Breast epithelium (tissue), 4 donors: Measurements from ENCODE around the gene EPN2. TPM values are rescaled to one million over a fixed set of nuclear protein-coding genes. Genes with fewer than 3 reads are reported as not detected.
A peak's percentile ranks its signal among the peaks of the same experiment; 100 is the strongest.

Experiments
- DNase-seq, 2 donors: peaks; one replicate each; pipeline ENCODE4 v3.0.0-alpha.2; 2019; ENCODE audit warnings: low spot score in 2 of 2
- H3K27ac ChIP-seq, 2 donors: fragments of 200-600 bp; sonication (generic) in 1 of 2; one replicate each; pipeline ENCODE4 v1.5.1; 2016 to 2019; ENCODE audit warnings: mild to moderate bottlenecking in 1 of 2
- H3K27me3 ChIP-seq, 2 donors: fragments of 200-600 bp; sonication (generic) in 1 of 2; one replicate each; pipeline versions ENCODE4 v1.5.1 to v1.6.0; 2017 to 2019; ENCODE audit warnings: control low read depth in 1 of 2, mild to moderate bottlenecking in 1 of 2
- H3K36me3 ChIP-seq: fragments of 200-600 bp; one replicate; pipeline ENCODE4 v1.5.1; 2019
- H3K4me1 ChIP-seq, 2 donors: fragments of 200-600 bp; sonication (generic); one replicate each; pipeline ENCODE4 v1.5.1; 2016 to 2019; ENCODE audit warnings: control low read depth in 1 of 2
- H3K4me3 ChIP-seq, 3 donors: fragments of 200-600 bp; sonication (generic); 1 replicate in 2 of 3; 2 replicates in 1 of 3; pipeline ENCODE4 v1.5.1; 2016 to 2019; ENCODE audit warnings: mild to moderate bottlenecking in 3 of 3, moderate library complexity in 2 of 3
- H3K9me3 ChIP-seq, 2 donors: fragments of 200-600 bp; sonication (generic) in 1 of 2; one replicate each; pipeline ENCODE4 v1.5.1; 2016 to 2019; ENCODE audit warnings: control low read depth in 1 of 2
- POLR2A ChIP-seq: fragments of 450-650 bp; IDR thresholded peaks from one replicate; pipeline ENCODE4 v1.6.1; 2016; ENCODE audit warnings: antibody characterized with exemption, mild to moderate bottlenecking, moderate library complexity
- POLR2AphosphoS5 ChIP-seq, 3 donors: sonication (generic); formaldehyde crosslinking; IDR thresholded peaks; one replicate each; pipeline ENCODE4 v1.6.1; 2017; ENCODE audit warnings: antibody characterized with exemption in 3 of 3
- intact Hi-C: fragments of 100-400 bp; cut with DNase I; formaldehyde crosslinking; loops from one replicate; pipeline ENCODE4 v1.15.1; 2023; ENCODE audit warnings: low total_unique reads
- total RNA-seq, 3 donors: library from RNA; depleted of rRNA; stranded (reverse); fragments of >200 nt; gene quantifications; one replicate each; pipeline ENCODE4 v1.1.0, GENCODE V29; 2016
- TF ChIP-seq, protein P1 (sequence below), 3 donors: fragments of 450-650 bp; IDR thresholded peaks; one replicate each; pipeline ENCODE4 v1.5.1; 2016 to 2017; ENCODE audit warnings: antibody characterized with exemption in 3 of 3, mild to moderate bottlenecking in 3 of 3, moderate library complexity in 3 of 3

EPN2 gene
- total RNA-seq, 3 donors from 2014 or later = 26.6 to 36.7 (median 30.6) TPM

DNA sequence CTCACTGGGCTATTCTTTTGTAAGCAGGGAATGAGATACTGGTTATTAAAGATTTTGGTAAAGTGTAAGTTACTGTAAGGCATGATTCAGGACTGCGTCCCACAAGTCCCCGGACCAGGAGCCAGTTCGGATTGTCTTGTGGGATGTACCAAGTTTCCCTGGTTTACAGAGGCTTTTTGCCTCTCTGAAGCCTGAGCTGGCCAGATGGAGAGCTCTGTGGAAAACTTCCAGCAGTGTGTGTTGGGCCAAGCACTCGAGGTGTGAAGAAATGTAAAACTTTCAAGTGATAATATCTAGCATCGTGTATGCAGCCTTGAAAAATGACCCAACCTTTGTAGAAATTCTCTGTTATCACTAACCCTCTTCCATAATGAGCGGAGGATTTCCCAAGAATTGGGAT, 2.4 kb downstream of the EPN2 start:
- TF ChIP-seq POLR2AphosphoS5 (IDR thresholded peaks at IDR 0.05) = no peak
- TF ChIP-seq POLR2A = no peak
- TF ChIP-seq, protein P1, sequence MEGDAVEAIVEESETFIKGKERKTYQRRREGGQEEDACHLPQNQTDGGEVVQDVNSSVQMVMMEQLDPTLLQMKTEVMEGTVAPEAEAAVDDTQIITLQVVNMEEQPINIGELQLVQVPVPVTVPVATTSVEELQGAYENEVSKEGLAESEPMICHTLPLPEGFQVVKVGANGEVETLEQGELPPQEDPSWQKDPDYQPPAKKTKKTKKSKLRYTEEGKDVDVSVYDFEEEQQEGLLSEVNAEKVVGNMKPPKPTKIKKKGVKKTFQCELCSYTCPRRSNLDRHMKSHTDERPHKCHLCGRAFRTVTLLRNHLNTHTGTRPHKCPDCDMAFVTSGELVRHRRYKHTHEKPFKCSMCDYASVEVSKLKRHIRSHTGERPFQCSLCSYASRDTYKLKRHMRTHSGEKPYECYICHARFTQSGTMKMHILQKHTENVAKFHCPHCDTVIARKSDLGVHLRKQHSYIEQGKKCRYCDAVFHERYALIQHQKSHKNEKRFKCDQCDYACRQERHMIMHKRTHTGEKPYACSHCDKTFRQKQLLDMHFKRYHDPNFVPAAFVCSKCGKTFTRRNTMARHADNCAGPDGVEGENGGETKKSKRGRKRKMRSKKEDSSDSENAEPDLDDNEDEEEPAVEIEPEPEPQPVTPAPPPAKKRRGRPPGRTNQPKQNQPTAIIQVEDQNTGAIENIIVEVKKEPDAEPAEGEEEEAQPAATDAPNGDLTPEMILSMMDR (IDR thresholded peaks at IDR 0.05) = no peak
- DNase-seq = peak in 1 of 2 donors; percentile 24
- peaks cover 0 to 16% of the 10 kb centered on the region in 2 donors for H3K4me1 ChIP-seq
- intact Hi-C loops = no loop called here
- H3K9me3 ChIP-seq = no peaks in the 10 kb centered on the region
- H3K27ac ChIP-seq = no peak overlapping the region
- no peaks in the 10 kb centered on the region for H3K36me3 ChIP-seq
- H3K27me3 ChIP-seq = no peaks in the 10 kb centered on the region
- H3K4me3 ChIP-seq = peak overlapping the region in 1 of 3 donors; percentile 27

DNA sequence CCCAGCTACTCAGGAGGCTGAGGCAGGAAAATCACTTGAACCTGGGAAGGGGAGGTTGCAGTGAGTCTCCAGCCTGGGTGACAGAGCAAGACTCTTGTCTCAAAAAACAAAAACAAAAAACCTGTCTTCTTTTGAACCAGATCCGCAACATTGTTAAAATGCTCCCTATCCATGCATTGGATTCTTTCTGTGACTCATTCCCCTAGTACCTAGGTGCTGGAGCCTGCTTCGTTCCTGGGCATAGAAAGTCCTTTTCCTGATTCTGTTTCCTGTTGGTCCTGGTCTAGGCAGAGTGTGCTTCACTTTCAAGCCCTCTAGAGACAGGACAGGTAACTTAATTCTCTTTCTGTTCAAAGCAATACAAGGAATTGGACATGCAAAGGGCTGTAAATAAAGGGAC, 5.2 kb downstream of the EPN2 start:
- DNase-seq = peak in 1 of 2 donors; percentile 24
- Histone ChIP-seq H3K27ac (peak overlapping the region; percentile 43 to 51), H3K9me3 (no peaks in the 10 kb centered on the region), H3K27me3 (no peaks in the 10 kb centered on the region), H3K36me3 (no peaks in the 10 kb centered on the region), H3K4me1 (peaks cover 2 to 24% of the 10 kb centered on the region in 2 donors), H3K4me3 (no peak overlapping the region)
- TF ChIP-seq POLR2A = no peak
- TF ChIP-seq POLR2AphosphoS5 (IDR thresholded peaks at IDR 0.05) = no peak
- TF ChIP-seq, protein P1 (IDR thresholded peaks at IDR 0.05) = no peak
- intact Hi-C loops = no loop called here

DNA sequence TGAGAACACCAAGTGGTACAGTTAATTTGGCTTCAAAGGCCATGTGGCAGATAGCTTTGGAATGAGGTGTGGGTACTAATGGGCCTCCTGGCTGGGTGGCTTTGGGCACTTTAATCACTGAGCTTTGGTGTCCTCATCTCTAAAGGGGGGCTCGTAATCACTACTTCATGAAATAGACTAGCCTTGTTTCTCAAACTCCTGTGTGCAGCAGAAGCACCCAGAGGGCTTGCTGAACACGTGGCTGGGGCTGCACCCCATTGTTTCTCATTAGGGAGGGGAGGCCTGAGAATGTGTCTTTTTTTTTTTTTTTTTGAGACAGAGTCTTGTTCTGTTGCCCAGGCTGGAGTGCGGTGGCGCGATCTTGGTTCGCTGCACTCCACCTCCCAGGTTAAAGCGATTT, 5.8 kb downstream of the EPN2 start:
- Histone ChIP-seq H3K4me1 (peaks cover 8 to 30% of the 10 kb centered on the region in 2 donors), H3K27ac (peak overlapping the region; percentile 43 to 51), H3K9me3 (no peaks in the 10 kb centered on the region), H3K27me3 (no peaks in the 10 kb centered on the region), H3K4me3 (no peak overlapping the region), H3K36me3 (no peaks in the 10 kb centered on the region)
- TF ChIP-seq POLR2A = no peak
- TF ChIP-seq POLR2AphosphoS5 (IDR thresholded peaks at IDR 0.05) = no peak
- TF ChIP-seq, protein P1 (IDR thresholded peaks at IDR 0.05) = no peak
- intact Hi-C loops = no loop called here
- DNase-seq = no peak

DNA sequence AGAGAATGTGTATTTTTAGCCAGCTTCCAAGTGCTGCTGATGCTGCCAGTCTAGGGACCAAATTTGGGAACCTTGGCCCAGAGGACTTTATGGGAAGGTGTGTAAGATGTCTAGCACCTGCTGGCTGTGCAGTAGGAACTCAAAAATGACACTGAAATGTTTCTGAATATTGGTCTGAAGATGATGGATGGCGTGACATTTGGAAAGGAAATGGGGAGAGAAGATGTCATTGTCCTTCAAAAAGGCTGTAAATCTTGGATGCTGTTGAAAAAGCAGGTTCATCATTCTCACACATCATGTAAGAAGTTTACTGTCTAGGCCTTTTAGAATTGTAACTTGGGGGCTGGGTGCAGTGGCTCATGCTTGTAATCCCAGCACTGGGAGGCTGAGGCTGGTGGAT, 6.7 kb downstream of the EPN2 start:
- H3K4me3 ChIP-seq = no peak overlapping the region
- H3K9me3 ChIP-seq = no peaks in the 10 kb centered on the region
- no peak for DNase-seq
- H3K27ac ChIP-seq = peak overlapping the region; percentile 7 to 9
- peaks cover 12 to 34% of the 10 kb centered on the region in 2 donors for H3K4me1 ChIP-seq
- intact Hi-C loops = no loop called here
- H3K27me3 ChIP-seq = no peaks in the 10 kb centered on the region
- no peaks in the 10 kb centered on the region for H3K36me3 ChIP-seq
- TF ChIP-seq POLR2AphosphoS5 (IDR thresholded peaks at IDR 0.05) (no peak), POLR2A (no peak)
- TF ChIP-seq, protein P1 (IDR thresholded peaks at IDR 0.05) = no peak

DNA sequence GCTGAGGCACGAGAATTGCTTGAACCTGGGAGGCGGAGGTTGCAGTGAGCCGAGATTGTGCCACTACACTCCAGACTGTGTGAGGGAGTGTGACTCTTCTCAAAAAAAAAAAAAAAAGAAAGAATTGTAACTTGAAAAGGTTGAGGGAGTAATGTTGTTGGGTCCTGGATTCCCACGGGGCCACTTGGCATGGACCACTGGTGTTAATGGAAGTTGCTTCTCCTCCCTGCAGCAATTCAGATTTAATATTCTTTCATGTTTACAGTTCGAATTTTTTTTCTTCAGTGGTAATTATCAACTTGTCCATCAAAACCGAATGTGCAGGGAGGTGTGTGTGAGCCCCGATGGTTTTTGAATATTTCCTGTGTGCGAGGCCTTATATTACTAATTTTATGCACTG, 7.2 kb downstream of the EPN2 start:
- Histone ChIP-seq H3K36me3 (no peaks in the 10 kb centered on the region), H3K4me1 (peaks cover 12 to 38% of the 10 kb centered on the region in 2 donors), H3K4me3 (no peak overlapping the region), H3K27ac (peak overlapping the region in 1 of 2 donors; percentile 7), H3K27me3 (no peaks in the 10 kb centered on the region), H3K9me3 (no peaks in the 10 kb centered on the region)
- TF ChIP-seq POLR2A = no peak
- TF ChIP-seq POLR2AphosphoS5 (IDR thresholded peaks at IDR 0.05) = no peak
- no peak for DNase-seq
- intact Hi-C loops = no loop called here

DNA sequence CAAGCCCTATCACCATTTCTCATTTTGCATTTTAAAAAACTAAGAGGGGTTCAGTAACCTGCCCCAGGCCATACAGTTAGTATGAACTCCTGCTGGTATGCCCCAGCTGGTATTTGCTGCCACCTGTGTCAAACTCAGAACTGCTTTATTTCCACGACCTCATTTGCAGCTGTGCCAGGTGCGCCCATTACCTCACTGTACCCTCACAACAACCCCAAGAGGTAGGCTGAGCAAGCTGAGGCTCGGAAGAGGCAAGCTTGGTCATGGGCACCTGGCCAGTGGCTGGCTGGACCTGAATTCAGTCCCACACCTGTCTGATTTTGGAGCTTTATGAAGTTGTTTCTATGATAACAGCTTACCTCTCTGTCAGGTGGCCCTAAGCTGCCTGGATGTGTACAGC, 7.6 kb downstream of the EPN2 start:
- intact Hi-C loops = no loop called here
- no peak for DNase-seq

More for the DNA sequence above, 7.6 kb downstream of the EPN2 start:
- Histone ChIP-seq H3K36me3 (no peaks in the 10 kb centered on the region), H3K4me1 (peaks cover 12 to 42% of the 10 kb centered on the region in 2 donors), H3K9me3 (no peaks in the 10 kb centered on the region), H3K27ac (peak overlapping the region in 1 of 2 donors; percentile 65), H3K4me3 (no peak overlapping the region), H3K27me3 (no peaks in the 10 kb centered on the region)
- TF ChIP-seq, protein P1 (IDR thresholded peaks at IDR 0.05) = no peak
- TF ChIP-seq POLR2AphosphoS5 (IDR thresholded peaks at IDR 0.05) (no peak), POLR2A (no peak)
